Neural cell (in vitro differentiated cells): ENCODE results near the gene SFI1. TPM values are rescaled to one million over a fixed set of nuclear protein-coding genes. Genes with fewer than 3 reads are reported as not detected.

ENCODE experiments used
- H2AFZ ChIP-seq: fragments of 200-600, 300-800 bp; sonication (generic), shearing (Covaris generic); 2 replicates; pipeline ENCODE4 v1.6.0; 2014; ENCODE audit warnings: low read depth, mild to moderate bottlenecking, antibody characterized with exemption, low read length, moderate library complexity
- H3F3A ChIP-seq: fragments of 200-600 bp; shearing (Covaris generic); 2 replicates; pipeline ENCODE4 v1.6.1; 2016; ENCODE audit warnings: mild to moderate bottlenecking, moderate library complexity, mixed read lengths, antibody characterized with exemption, low read length; ENCODE audit not compliant: insufficient read depth, poor library complexity, severe bottlenecking
- H3K27ac ChIP-seq: fragments of 200-600, 300-800 bp; sonication (generic), shearing (Covaris generic); 2 replicates; pipeline ENCODE4 v1.5.1; 2014; ENCODE audit warnings: mild to moderate bottlenecking, low read length, moderate library complexity
- H3K27me3 ChIP-seq: fragments of 300-800, 200-600 bp; sonication (generic), shearing (Covaris generic); 2 replicates; pipeline ENCODE4 v1.6.0; 2014; ENCODE audit warnings: mild to moderate bottlenecking, low read depth, low read length, moderate library complexity; ENCODE audit not compliant: insufficient read depth
- H3K36me3 ChIP-seq: fragments of 300-800, 200-600 bp; sonication (generic), shearing (Covaris generic); 2 replicates; pipeline ENCODE4 v1.5.1; 2014; ENCODE audit warnings: mild to moderate bottlenecking, antibody characterized with exemption, low read length, moderate library complexity; ENCODE audit not compliant: insufficient read depth
- H3K4me2 ChIP-seq: fragments of 300-800, 200-600 bp; sonication (generic), shearing (Covaris generic); 2 replicates; pipeline ENCODE4 v1.6.0; 2014; ENCODE audit warnings: mild to moderate bottlenecking, low read length
- H3K4me3 ChIP-seq: fragments of 300-800, 200-600 bp; sonication (generic), shearing (Covaris generic); 2 replicates; pipeline ENCODE4 v1.5.1; 2014; ENCODE audit warnings: mild to moderate bottlenecking, low read length, moderate library complexity
- H3K79me2 ChIP-seq: fragments of 200-600 bp; shearing (Covaris generic); replicated peaks from 2 replicates; pipeline ENCODE4 v1.6.0; 2014; ENCODE audit warnings: mild to moderate bottlenecking, low read length, moderate library complexity; ENCODE audit not compliant: insufficient read depth
- H3K9ac ChIP-seq: fragments of 300-800, 200-600 bp; sonication (generic), shearing (Covaris generic); 2 replicates; pipeline ENCODE4 v1.6.1; 2016; ENCODE audit warnings: mild to moderate bottlenecking, low read length, mixed read lengths
- H3K9me2 ChIP-seq: fragments of 200-600 bp; shearing (Covaris generic); 2 replicates; pipeline ENCODE4 v1.6.1; 2016; ENCODE audit warnings: mild to moderate bottlenecking, low read length, mixed read lengths; ENCODE audit not compliant: insufficient read depth
- H3K9me3 ChIP-seq: fragments of 200-600, 300-800 bp; sonication (generic), shearing (Covaris generic); 2 replicates; pipeline ENCODE4 v1.6.1; 2016; ENCODE audit warnings: mild to moderate bottlenecking, mixed run types, low read length, moderate library complexity, mixed read lengths
- H4K20me1 ChIP-seq: fragments of 200-600 bp; shearing (Covaris generic); 2 replicates; pipeline ENCODE4 v1.6.1; 2016; ENCODE audit warnings: mild to moderate bottlenecking, mixed run types; ENCODE audit not compliant: insufficient read depth
- EP300 ChIP-seq: fragments of 450-650 bp; conservative IDR thresholded peaks from 2 replicates; pipeline ENCODE4 v1.6.1; 2014; ENCODE audit warnings: antibody characterized with exemption, mild to moderate bottlenecking, moderate library complexity; ENCODE audit not compliant: poor library complexity, severe bottlenecking
- EZH2 ChIP-seq: fragments of 200-600, 300-800 bp; shearing (Covaris generic), sonication (generic); IDR thresholded peaks from 2 replicates; pipeline ENCODE4 v1.6.1; 2014; ENCODE audit warnings: antibody characterized with exemption, low read length, borderline replicate concordance, mild to moderate bottlenecking; ENCODE audit not compliant: insufficient read depth, poor library complexity, severe bottlenecking
- MXI1 ChIP-seq: fragments of 450-650 bp; conservative IDR thresholded peaks from 2 replicates; pipeline ENCODE4 v1.6.1; 2014; ENCODE audit warnings: antibody characterized with exemption, mild to moderate bottlenecking; ENCODE audit not compliant: poor library complexity, severe bottlenecking
- POLR2AphosphoS5 ChIP-seq: IDR thresholded peaks from 2 replicates; pipeline ENCODE4 v1.6.1; 2012
- RAD21 ChIP-seq: fragments of 450-650 bp; conservative IDR thresholded peaks from 2 replicates; pipeline ENCODE4 v1.6.1; 2014; ENCODE audit warnings: antibody characterized with exemption, mild to moderate bottlenecking, moderate library complexity
- SMC3 ChIP-seq: fragments of 450-650 bp; conservative IDR thresholded peaks from 2 replicates; pipeline ENCODE4 v1.6.1; 2014; ENCODE audit warnings: antibody characterized with exemption, mild to moderate bottlenecking, moderate library complexity; ENCODE audit not compliant: poor library complexity
- TAF1 ChIP-seq: IDR thresholded peaks from 2 replicates; pipeline ENCODE4 v1.6.1; 2012; ENCODE audit warnings: low read depth
- polyA plus RNA-seq: library from polyadenylated mRNA; depleted of rRNA; stranded (reverse); fragments of >200 nt; gene quantifications from 2 replicates; pipeline ENCODE4 v1.2.3, GENCODE V29; 2014
- TF ChIP-seq, protein P1 (sequence below): fragments of 450-650 bp; IDR thresholded peaks from 2 replicates; pipeline ENCODE4 v1.5.1; 2014; ENCODE audit warnings: antibody characterized with exemption, mild to moderate bottlenecking, moderate library complexity; ENCODE audit not compliant: poor library complexity, severe bottlenecking
- TF ChIP-seq, protein P2 (sequence below): IDR thresholded peaks from 2 replicates; pipeline ENCODE4 v1.6.1; 2012; ENCODE audit warnings: borderline replicate concordance

The SFI1 gene
- polyA plus RNA-seq, 1 donor from 2014 or later = 19.9 TPM

- TF ChIP-seq, protein P1, sequence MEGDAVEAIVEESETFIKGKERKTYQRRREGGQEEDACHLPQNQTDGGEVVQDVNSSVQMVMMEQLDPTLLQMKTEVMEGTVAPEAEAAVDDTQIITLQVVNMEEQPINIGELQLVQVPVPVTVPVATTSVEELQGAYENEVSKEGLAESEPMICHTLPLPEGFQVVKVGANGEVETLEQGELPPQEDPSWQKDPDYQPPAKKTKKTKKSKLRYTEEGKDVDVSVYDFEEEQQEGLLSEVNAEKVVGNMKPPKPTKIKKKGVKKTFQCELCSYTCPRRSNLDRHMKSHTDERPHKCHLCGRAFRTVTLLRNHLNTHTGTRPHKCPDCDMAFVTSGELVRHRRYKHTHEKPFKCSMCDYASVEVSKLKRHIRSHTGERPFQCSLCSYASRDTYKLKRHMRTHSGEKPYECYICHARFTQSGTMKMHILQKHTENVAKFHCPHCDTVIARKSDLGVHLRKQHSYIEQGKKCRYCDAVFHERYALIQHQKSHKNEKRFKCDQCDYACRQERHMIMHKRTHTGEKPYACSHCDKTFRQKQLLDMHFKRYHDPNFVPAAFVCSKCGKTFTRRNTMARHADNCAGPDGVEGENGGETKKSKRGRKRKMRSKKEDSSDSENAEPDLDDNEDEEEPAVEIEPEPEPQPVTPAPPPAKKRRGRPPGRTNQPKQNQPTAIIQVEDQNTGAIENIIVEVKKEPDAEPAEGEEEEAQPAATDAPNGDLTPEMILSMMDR = no peak
- Histone ChIP-seq H3K9me2 (no peaks in the 10 kb centered on the region), H3K4me2 (no peak overlapping the region), H3K79me2 (no peaks in the 10 kb centered on the region), H3K36me3 (no peaks in the 10 kb centered on the region), H4K20me1 (no peaks in the 10 kb centered on the region), H3K4me3 (no peak overlapping the region), H3K9me3 (no peaks in the 10 kb centered on the region), H3F3A (no peaks in the 10 kb centered on the region), H3K27me3 (no peaks in the 10 kb centered on the region), H2AFZ (no peak overlapping the region), H3K9ac (no peak overlapping the region), H3K27ac (no peak overlapping the region)
Measured at GRCh38 chr22:31578171-31578570, 81.8 kb downstream of the SFI1 start.

DNA sequence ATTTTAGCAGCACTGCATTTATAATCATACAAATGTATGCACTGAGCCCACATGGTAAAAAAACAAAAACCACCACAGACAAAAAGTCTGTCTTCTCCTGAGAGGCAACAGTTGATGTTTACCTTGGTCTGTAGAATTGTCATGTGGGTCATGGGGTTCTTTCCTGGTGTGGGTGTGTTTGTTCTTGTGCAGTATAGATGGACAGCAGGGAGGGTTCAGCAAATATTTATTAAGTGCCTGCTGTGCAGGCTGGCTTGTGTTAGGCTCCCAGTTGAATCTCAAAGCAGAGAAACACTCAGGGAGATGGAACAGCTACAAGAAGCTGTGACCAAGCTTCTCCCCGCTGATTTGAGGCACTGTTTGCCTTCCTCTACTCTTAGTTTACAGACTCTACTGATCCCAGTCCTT, 83.5 kb downstream of the SFI1 start:
- H3K9me2 ChIP-seq = no peaks in the 10 kb centered on the region
- no peak overlapping the region for H3K4me2 ChIP-seq
- H3K4me3 ChIP-seq = no peak overlapping the region
- peaks cover 2% of the 10 kb centered on the region for H3K36me3 ChIP-seq
- H4K20me1 ChIP-seq = no peaks in the 10 kb centered on the region
- no peaks in the 10 kb centered on the region for H3K79me2 ChIP-seq
- H3K27ac ChIP-seq = no peak overlapping the region
- H3K9ac ChIP-seq = no peak overlapping the region
- H3K27me3 ChIP-seq = no peaks in the 10 kb centered on the region
- no peaks in the 10 kb centered on the region for H3F3A ChIP-seq
- no peak for TF ChIP-seq SMC3
- no peak for TF ChIP-seq MXI1
- no peak for TF ChIP-seq EP300
- TF ChIP-seq RAD21 = no peak
- TF ChIP-seq POLR2AphosphoS5 = no peak
- TF ChIP-seq, protein P1 = no peak
- TF ChIP-seq TAF1 = no peak
- TF ChIP-seq, protein P2, sequence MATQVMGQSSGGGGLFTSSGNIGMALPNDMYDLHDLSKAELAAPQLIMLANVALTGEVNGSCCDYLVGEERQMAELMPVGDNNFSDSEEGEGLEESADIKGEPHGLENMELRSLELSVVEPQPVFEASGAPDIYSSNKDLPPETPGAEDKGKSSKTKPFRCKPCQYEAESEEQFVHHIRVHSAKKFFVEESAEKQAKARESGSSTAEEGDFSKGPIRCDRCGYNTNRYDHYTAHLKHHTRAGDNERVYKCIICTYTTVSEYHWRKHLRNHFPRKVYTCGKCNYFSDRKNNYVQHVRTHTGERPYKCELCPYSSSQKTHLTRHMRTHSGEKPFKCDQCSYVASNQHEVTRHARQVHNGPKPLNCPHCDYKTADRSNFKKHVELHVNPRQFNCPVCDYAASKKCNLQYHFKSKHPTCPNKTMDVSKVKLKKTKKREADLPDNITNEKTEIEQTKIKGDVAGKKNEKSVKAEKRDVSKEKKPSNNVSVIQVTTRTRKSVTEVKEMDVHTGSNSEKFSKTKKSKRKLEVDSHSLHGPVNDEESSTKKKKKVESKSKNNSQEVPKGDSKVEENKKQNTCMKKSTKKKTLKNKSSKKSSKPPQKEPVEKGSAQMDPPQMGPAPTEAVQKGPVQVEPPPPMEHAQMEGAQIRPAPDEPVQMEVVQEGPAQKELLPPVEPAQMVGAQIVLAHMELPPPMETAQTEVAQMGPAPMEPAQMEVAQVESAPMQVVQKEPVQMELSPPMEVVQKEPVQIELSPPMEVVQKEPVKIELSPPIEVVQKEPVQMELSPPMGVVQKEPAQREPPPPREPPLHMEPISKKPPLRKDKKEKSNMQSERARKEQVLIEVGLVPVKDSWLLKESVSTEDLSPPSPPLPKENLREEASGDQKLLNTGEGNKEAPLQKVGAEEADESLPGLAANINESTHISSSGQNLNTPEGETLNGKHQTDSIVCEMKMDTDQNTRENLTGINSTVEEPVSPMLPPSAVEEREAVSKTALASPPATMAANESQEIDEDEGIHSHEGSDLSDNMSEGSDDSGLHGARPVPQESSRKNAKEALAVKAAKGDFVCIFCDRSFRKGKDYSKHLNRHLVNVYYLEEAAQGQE = no peak
- TF ChIP-seq EZH2 = no peak
- H2AFZ ChIP-seq = no peak overlapping the region
- no peaks in the 10 kb centered on the region for H3K9me3 ChIP-seq
